SK-N-SH (cell line): ENCODE measurements around the gene LKAAEAR1. TPM values are rescaled to one million over a fixed set of nuclear protein-coding genes. Genes with fewer than 3 reads are reported as not detected.

Experiments
- CTCF ChIA-PET: fragments of 300-600, 350-600 bp; formaldehyde crosslinking; extraction: SDS; loops from one replicate; lab custom pipeline; 2021; lab: Yijun Ruan, JAX
- POLR2A ChIA-PET: fragments of 350-600 bp; sonication (Branson Sonifier 250); formaldehyde crosslinking; extraction: SDS; loops from one replicate; lab custom pipeline; 2020; ENCODE audit warnings: antibody characterized with exemption, inconsistent platforms; lab: Yijun Ruan, JAX
- DNase-seq: peaks from one replicate; pipeline ENCODE4 v3.0.0; 2012
- H2AFZ ChIP-seq: fragments of 200-600 bp; sonication (generic); 2 replicates; pipeline ENCODE4 v1.8.1; 2016; ENCODE audit warnings: antibody characterized with exemption, mild to moderate bottlenecking, low read depth
- H3F3A ChIP-seq: fragments of 200-600 bp; sonication (generic); replicated peaks from 2 replicates; pipeline ENCODE3; 2016; ENCODE audit warnings: antibody characterized with exemption, mild to moderate bottlenecking; ENCODE audit not compliant: insufficient read depth
- H3K27ac ChIP-seq, 2 experiments: fragments of 200-500 bp in 1 of 2; fragments of 200-600 bp in 1 of 2; sonication (Bioruptor generic) in 1 of 2; sonication (generic), shearing (Covaris generic) in 1 of 2; 2 replicates each; pipeline versions ENCODE4 v1.5.1 to v1.6.1; 2014 to 2016; ENCODE audit warnings: low read depth in 2 of 2, inconsistent platforms in 1 of 2, low read length in 1 of 2, mild to moderate bottlenecking in 1 of 2, mixed read lengths in 1 of 2
- H3K27me3 ChIP-seq: fragments of 200-600 bp; sonication (generic), shearing (Covaris generic); 2 replicates; pipeline ENCODE4 v1.6.1; 2016; ENCODE audit warnings: mixed run types; ENCODE audit not compliant: insufficient read depth
- H3K36me3 ChIP-seq, 2 experiments: fragments of 200-500 bp in 1 of 2; fragments of 200-600 bp in 1 of 2; sonication (Bioruptor generic) in 1 of 2; sonication (generic) in 1 of 2; replicated peaks in 1 of 2; 2 replicates each; pipeline versions ENCODE3 to v1.5.1; 2014 to 2016; ENCODE audit warnings: low read length in 1 of 2, mild to moderate bottlenecking in 1 of 2; ENCODE audit not compliant: insufficient read depth in 2 of 2, control insufficient read depth in 1 of 2
- H3K4me1 ChIP-seq, 2 experiments: fragments of 200-500 bp in 1 of 2; fragments of 200-600 bp in 1 of 2; sonication (Bioruptor generic) in 1 of 2; sonication (generic), shearing (Covaris generic) in 1 of 2; 2 replicates each; pipeline versions ENCODE4 v1.5.1 to v1.6.1; 2014 to 2016; ENCODE audit warnings: low read depth in 1 of 2, low read length in 1 of 2, mixed run types in 1 of 2; ENCODE audit not compliant: insufficient read depth in 2 of 2, control insufficient read depth in 1 of 2
- H3K4me2 ChIP-seq: fragments of 200-600 bp; sonication (generic), shearing (Covaris generic); 2 replicates; pipeline ENCODE4 v1.6.1; 2017; ENCODE audit warnings: mixed run types
- H3K4me3 ChIP-seq, 2 experiments: fragments of 200-500 bp in 1 of 2; fragments of 200-600 bp in 1 of 2; sonication (Bioruptor generic) in 1 of 2; sonication (generic), shearing (Covaris generic) in 1 of 2; 2 replicates each; pipeline versions ENCODE4 v1.5.1 to v1.8.1; 2014 to 2016; ENCODE audit warnings: low read depth in 2 of 2, inconsistent platforms in 1 of 2, low read length in 1 of 2, mild to moderate bottlenecking in 1 of 2, mixed read lengths in 1 of 2, moderate library complexity in 1 of 2
- H3K79me2 ChIP-seq: fragments of 200-600 bp; sonication (generic); 2 replicates; pipeline ENCODE4 v1.8.1; 2017; ENCODE audit warnings: mild to moderate bottlenecking; ENCODE audit not compliant: insufficient read depth
- H3K9ac ChIP-seq: fragments of 200-600 bp; sonication (generic); 2 replicates; pipeline ENCODE4 v1.6.1; 2017; ENCODE audit warnings: mixed run types
- H3K9me2 ChIP-seq: fragments of 200-600 bp; sonication (generic); 2 replicates; pipeline ENCODE4 v1.6.1; 2017; ENCODE audit warnings: mixed run types
- H3K9me3 ChIP-seq: fragments of 200-600 bp; sonication (generic); 2 replicates; pipeline ENCODE4 v1.6.1; 2017; ENCODE audit warnings: mixed run types, mild to moderate bottlenecking, moderate library complexity
- H4K20me1 ChIP-seq: fragments of 200-600 bp; sonication (generic); 2 replicates; pipeline ENCODE4 v1.6.1; 2017; ENCODE audit warnings: mild to moderate bottlenecking, mixed run types; ENCODE audit not compliant: insufficient read depth
- CHD2 ChIP-seq: fragments of 150-350 bp; IDR thresholded peaks from 2 replicates; pipeline ENCODE4 v1.6.1; 2018; ENCODE audit warnings: low read length; ENCODE audit not compliant: partially characterized antibody
- EZH2phosphoT487 ChIP-seq: fragments of 200-600 bp; sonication (generic); IDR thresholded peaks from 2 replicates; pipeline ENCODE4 v1.6.1; 2017; ENCODE audit warnings: low read depth, mixed run types, mild to moderate bottlenecking, antibody characterized with exemption, moderate library complexity, borderline replicate concordance
- FOXM1 ChIP-seq: IDR thresholded peaks from 2 replicates; pipeline ENCODE4 v1.4.0; 2012; ENCODE audit warnings: low read depth, mild to moderate bottlenecking
- IRF3 ChIP-seq: fragments of 150-350 bp; IDR thresholded peaks from 2 replicates; pipeline ENCODE4 v1.6.1; 2016; ENCODE audit warnings: mild to moderate bottlenecking, low read depth, low read length
- JUND ChIP-seq: IDR thresholded peaks from 2 replicates; pipeline ENCODE4 v1.4.0; 2012
- MAX ChIP-seq: IDR thresholded peaks from 2 replicates; pipeline ENCODE4 v1.4.0; 2012; ENCODE audit warnings: low read depth
- NFIC ChIP-seq: IDR thresholded peaks from 2 replicates; pipeline ENCODE4 v1.4.0; 2012; ENCODE audit warnings: borderline replicate concordance
- NRF1 ChIP-seq: IDR thresholded peaks from 2 replicates; pipeline ENCODE4 v1.6.1; 2012; ENCODE audit warnings: low read depth, mild to moderate bottlenecking, low read length
- POLR2AphosphoS5 ChIP-seq: IDR thresholded peaks from 2 replicates; pipeline ENCODE4 v1.6.1; 2012; ENCODE audit warnings: low read depth, low read length
- RAD21 ChIP-seq: IDR thresholded peaks from 2 replicates; pipeline ENCODE4 v1.6.1; 2012; ENCODE audit warnings: mild to moderate bottlenecking, low read length
- RCOR1 ChIP-seq: fragments of 150-350 bp; IDR thresholded peaks from 2 replicates; pipeline ENCODE4 v1.6.1; 2017; ENCODE audit warnings: antibody characterized with exemption, low read length
- REST ChIP-seq: IDR thresholded peaks from 2 replicates; pipeline ENCODE4 v1.6.1; 2012; ENCODE audit warnings: mild to moderate bottlenecking, low read depth, low read length, moderate library complexity
- RFX5 ChIP-seq: IDR thresholded peaks from 2 replicates; pipeline ENCODE4 v1.6.1; 2012; ENCODE audit warnings: mild to moderate bottlenecking, improper control_type of control experiment, low read length
- RXRA ChIP-seq: IDR thresholded peaks from 2 replicates; pipeline ENCODE4 v1.4.0; 2012; ENCODE audit warnings: low read depth, mild to moderate bottlenecking, borderline replicate concordance
- SIN3A ChIP-seq: IDR thresholded peaks from 2 replicates; pipeline ENCODE4 v1.6.1; 2012; ENCODE audit warnings: low read depth, mild to moderate bottlenecking, low read length, moderate library complexity, borderline replicate concordance
- TAF1 ChIP-seq: IDR thresholded peaks from 2 replicates; pipeline ENCODE4 v1.6.1; 2012; ENCODE audit warnings: low read depth, mild to moderate bottlenecking, low read length, moderate library complexity, borderline replicate concordance
- TCF12 ChIP-seq: IDR thresholded peaks from 2 replicates; pipeline ENCODE4 v1.4.0; 2012
- YY1 ChIP-seq: IDR thresholded peaks from 2 replicates; pipeline ENCODE4 v1.4.0; 2012; ENCODE audit warnings: low read depth, mild to moderate bottlenecking
- WGBS: methylation state at CpG from one replicate; pipeline ENCODE4 v1.1.6; 2017; ENCODE audit warnings: low lambda C conversion rate; 5-methylcytosine and 5-hydroxymethylcytosine counted together
- polyA plus RNA-seq, 3 experiments: library from polyadenylated mRNA; depleted of rRNA; stranded (reverse); fragments of >200 nt; gene quantifications; 2 replicates each; pipeline ENCODE4 v1.2.3, GENCODE V29; 2012

LKAAEAR1 gene
- polyA plus RNA-seq, 1 of the 3 experiments (the other 2 are of a cell fraction), result 0.71 TPM

- no peaks in the 10 kb centered on the region for H4K20me1 ChIP-seq
- H3K79me2 ChIP-seq, result peaks cover 6% of the 10 kb centered on the region; the same call in 1 of the 2 replicates
- H3F3A ChIP-seq, result no peaks in the 10 kb centered on the region
- H3K4me3 ChIP-seq, result no peak overlapping the region
- no peak overlapping the region for H3K27ac ChIP-seq
- peaks cover 6 to 16% of the 10 kb centered on the region in 2 experiments; a peak in 1 of 4 replicates for H3K4me1 ChIP-seq
- POLR2A ChIA-PET, result no interaction called here
- H3K27me3 ChIP-seq, result no peaks in the 10 kb centered on the region
- CTCF ChIA-PET, result interaction anchor here (2.6 to 4.6 kb wide), 5 partner anchors 11 to 78 kb away, joined by 8 to 61 read pairs (median 21); partner anchors contain the start of genes LKAAEAR1, PRPF6 and SAMD10
- no peaks in the 10 kb centered on the region for H3K9me2 ChIP-seq
- no peak overlapping the region for H3K9ac ChIP-seq
- no peaks in the 10 kb centered on the region for H3K36me3 ChIP-seq
- no peaks in the 10 kb centered on the region for H3K9me3 ChIP-seq
- DNase-seq, result no peak
- no peak for TF ChIP-seq EZH2phosphoT487
- TF ChIP-seq SIN3A, result no peak
- TF ChIP-seq YY1, result no peak
- TF ChIP-seq CHD2, result no peak
- TF ChIP-seq POLR2AphosphoS5, result no peak
- no peak for TF ChIP-seq RXRA
- TF ChIP-seq MAX, result no peak
- TF ChIP-seq REST, result no peak
- no peak for TF ChIP-seq NFIC
- no peak for TF ChIP-seq RCOR1
- no peak for TF ChIP-seq JUND
- no peak for TF ChIP-seq IRF3
- TF ChIP-seq TCF12, result no peak
- TF ChIP-seq NRF1, result no peak
- no peak for TF ChIP-seq RAD21
- TF ChIP-seq TAF1, result no peak
- TF ChIP-seq FOXM1, result no peak
- TF ChIP-seq RFX5, result no peak
- no peak overlapping the region for H3K4me2 ChIP-seq
- whole genome bisulfite sequencing, result 69% methylated on average over 11 of the region's 12 CpGs
- H2AFZ ChIP-seq, result no peak overlapping the region
These were observed 25.7 kb downstream of the LKAAEAR1 start for GRCh38 chr20:64058536-64058935.
